ENCODE measurements around the gene SLC22A1. TPM values are rescaled to one million over a fixed set of nuclear protein-coding genes. Genes with fewer than 3 reads are reported as not detected.

SLC22A1 gene
- total and polyA plus RNA-seq, 2 of the 4 experiments (the other 2 are of a cell fraction), result 0.10 TPM; not detected in 1

DNA sequence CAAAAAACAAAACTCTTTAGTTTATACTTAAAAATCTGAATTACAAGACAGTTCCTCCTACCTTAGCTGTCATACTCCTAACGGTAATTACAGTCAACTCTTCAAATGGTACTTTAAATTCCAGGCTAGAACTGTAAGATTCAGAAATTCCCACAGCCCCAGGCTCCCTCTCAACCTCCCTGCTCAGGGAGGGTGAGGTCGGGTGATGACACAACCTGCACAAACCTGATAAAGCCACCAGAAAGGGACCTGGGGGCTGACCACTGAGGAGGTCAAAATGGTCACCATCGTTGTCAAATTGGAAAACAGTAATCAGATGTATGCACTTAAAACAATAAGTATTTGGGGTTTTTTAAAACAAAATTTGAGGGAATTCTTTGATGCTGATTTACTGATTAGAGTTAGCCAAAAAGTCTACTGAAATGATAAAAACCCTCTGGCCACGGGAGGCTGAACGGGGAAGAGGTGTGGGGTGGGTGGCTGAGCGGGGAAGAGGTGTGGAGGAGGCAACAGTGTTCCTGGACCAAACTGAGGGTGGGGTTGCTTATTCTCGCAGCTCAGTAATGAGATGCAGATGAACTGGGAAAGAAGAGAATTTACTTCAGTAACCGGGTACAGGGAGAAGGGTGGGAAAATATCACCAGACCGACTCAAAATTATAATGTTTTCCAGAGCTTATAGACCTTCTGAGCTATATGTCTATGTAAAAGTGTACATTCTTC, 52.4 kb downstream of the SLC22A1 start:
- ChIA-PET POLR2A (ENCODE audit: unreplicated experiment) (no interaction called here), CTCF (no interaction called here)
- Histone ChIP-seq H4K20me1 (ENCODE audit: insufficient read depth, low read length) (no peaks in the 10 kb centered on the region), H3K9me1 (ENCODE audit: insufficient read depth, low read length) (no peaks in the 10 kb centered on the region), H2BK15ac (ENCODE audit: low read depth, low read length) (no peak overlapping the region), H4K8ac (ENCODE audit: low read depth in 2 of 2, low read length in 2 of 2) (no peak overlapping the region), H3K27me3 (ENCODE audit: control insufficient read depth, insufficient read depth, low read length) (no peaks in the 10 kb centered on the region), H2AFZ (replicated peaks; ENCODE audit: low read length, poor library complexity) (no peak overlapping the region), H3K36me3 (ENCODE audit: control insufficient read depth, insufficient read depth, low read length) (no peaks in the 10 kb centered on the region), H3K79me1 (ENCODE audit: low read depth in 1 of 2, low read length in 2 of 2) (no peaks in the 10 kb centered on the region), H3K9me3 (ENCODE audit: control insufficient read depth, insufficient read depth, low read length) (no peaks in the 10 kb centered on the region), H3K18ac (ENCODE audit: low read depth, low read length) (no peak overlapping the region), H3K56ac (ENCODE audit: extremely low read depth, insufficient read depth, low read length) (no peak overlapping the region), H3K9ac (ENCODE audit: low read depth, low read length) (no peak overlapping the region), H3K23ac (ENCODE audit: low read depth, low read length) (no peak overlapping the region), H4K91ac (ENCODE audit: insufficient read depth, low read depth, low read length) (no peak overlapping the region), H3K4me1 (ENCODE audit: control insufficient read depth, insufficient read depth, low read length) (no peaks in the 10 kb centered on the region), H4K5ac (ENCODE audit: low read depth, low read length) (no peak overlapping the region), H2BK120ac (ENCODE audit: low read depth, low read length) (no peak overlapping the region), H3K14ac (replicated peaks; ENCODE audit: low read depth, low read length) (no peak overlapping the region), H3K4ac (ENCODE audit: low read depth, low read length) (no peak overlapping the region), H3K27ac (ENCODE audit: insufficient read depth, low read length) (no peak overlapping the region), H2BK5ac (ENCODE audit: low read depth, low read length, poor library complexity, severe bottlenecking) (no peak overlapping the region), H3K4me3 (ENCODE audit: insufficient read depth, low read depth, low read length) (no peak overlapping the region), H2AK5ac (ENCODE audit: low read depth, low read length) (no peak overlapping the region), H2AK9ac (replicated peaks; ENCODE audit: low read depth, low read length, poor library complexity) (no peak overlapping the region), H3K4me2 (ENCODE audit: low read depth, low read length) (no peak overlapping the region), H2BK20ac (ENCODE audit: low read depth, low read length) (no peak overlapping the region)
- WGBS, 2 experiments (ENCODE audit: extremely low coverage in 2 of 2, insufficient read length in 1 of 2), result 43% methylated on average over 4 of the region's 9 CpGs; no CpG with 5 or more reads in 1 of the 2 experiments
- no peak for TF ChIP-seq BHLHE40 (IDR thresholded peaks at IDR 0.05; ENCODE audit: low read depth, low read length)
- TF ChIP-seq SMC3 (IDR thresholded peaks at IDR 0.05; ENCODE audit: low read depth, low read length), result no peak
- TF ChIP-seq, protein P1, sequence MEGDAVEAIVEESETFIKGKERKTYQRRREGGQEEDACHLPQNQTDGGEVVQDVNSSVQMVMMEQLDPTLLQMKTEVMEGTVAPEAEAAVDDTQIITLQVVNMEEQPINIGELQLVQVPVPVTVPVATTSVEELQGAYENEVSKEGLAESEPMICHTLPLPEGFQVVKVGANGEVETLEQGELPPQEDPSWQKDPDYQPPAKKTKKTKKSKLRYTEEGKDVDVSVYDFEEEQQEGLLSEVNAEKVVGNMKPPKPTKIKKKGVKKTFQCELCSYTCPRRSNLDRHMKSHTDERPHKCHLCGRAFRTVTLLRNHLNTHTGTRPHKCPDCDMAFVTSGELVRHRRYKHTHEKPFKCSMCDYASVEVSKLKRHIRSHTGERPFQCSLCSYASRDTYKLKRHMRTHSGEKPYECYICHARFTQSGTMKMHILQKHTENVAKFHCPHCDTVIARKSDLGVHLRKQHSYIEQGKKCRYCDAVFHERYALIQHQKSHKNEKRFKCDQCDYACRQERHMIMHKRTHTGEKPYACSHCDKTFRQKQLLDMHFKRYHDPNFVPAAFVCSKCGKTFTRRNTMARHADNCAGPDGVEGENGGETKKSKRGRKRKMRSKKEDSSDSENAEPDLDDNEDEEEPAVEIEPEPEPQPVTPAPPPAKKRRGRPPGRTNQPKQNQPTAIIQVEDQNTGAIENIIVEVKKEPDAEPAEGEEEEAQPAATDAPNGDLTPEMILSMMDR (conservative IDR thresholded peaks at IDR 0.05; ENCODE audit: low read depth, low read length), result no peak
- no peak for TF ChIP-seq MXI1 (IDR thresholded peaks at IDR 0.05; ENCODE audit: borderline replicate concordance, low read depth, low read length)
- TF ChIP-seq RFX5 (IDR thresholded peaks at IDR 0.05; ENCODE audit: low read depth, low read length), result no peak
- TF ChIP-seq POLR2A (IDR thresholded peaks at IDR 0.05; ENCODE audit: low read depth, low read length), result no peak
- TF ChIP-seq MAZ (IDR thresholded peaks at IDR 0.05; ENCODE audit: borderline replicate concordance, low read depth, low read length), result no peak
- no peak for TF ChIP-seq MAFK (IDR thresholded peaks at IDR 0.05; ENCODE audit: low read depth, low read length)
- TF ChIP-seq NFE2L2 (IDR thresholded peaks at IDR 0.05; ENCODE audit: low read depth, low read length), result no peak
- TF ChIP-seq, protein P2, sequence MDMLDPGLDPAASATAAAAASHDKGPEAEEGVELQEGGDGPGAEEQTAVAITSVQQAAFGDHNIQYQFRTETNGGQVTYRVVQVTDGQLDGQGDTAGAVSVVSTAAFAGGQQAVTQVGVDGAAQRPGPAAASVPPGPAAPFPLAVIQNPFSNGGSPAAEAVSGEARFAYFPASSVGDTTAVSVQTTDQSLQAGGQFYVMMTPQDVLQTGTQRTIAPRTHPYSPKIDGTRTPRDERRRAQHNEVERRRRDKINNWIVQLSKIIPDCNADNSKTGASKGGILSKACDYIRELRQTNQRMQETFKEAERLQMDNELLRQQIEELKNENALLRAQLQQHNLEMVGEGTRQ (IDR thresholded peaks at IDR 0.05; ENCODE audit: low read depth, low read length), result no peak
- TF ChIP-seq CHD1 (IDR thresholded peaks at IDR 0.05; ENCODE audit: low read depth, low read length), result no peak
- dilution Hi-C loops (cut with HindIII; ENCODE audit: low sequenced_read_pairs, unreplicated experiment) (no loop called here), intact Hi-C loops (cut with micrococcal nuclease) (no loop called here), in situ Hi-C loops (cut with MboI; ENCODE audit: low sequenced_read_pairs) (no loop called here)
- no TSS peak for BruUV-seq (replicated peaks)
- DNase-seq, result no peak
- no peak for ATAC-seq (ENCODE audit: low read depth)
